HG03378 (cell line): ENCODE data around the gene SVOPL.

Experiments used
- ATAC-seq: cut with Tn5 transposase; IDR thresholded peaks from one replicate; pipeline ENCODE4 v1.9.1; 2021; ENCODE audit warnings: mild to moderate bottlenecking, moderate library complexity; ENCODE audit not compliant: unreplicated experiment

The SVOPL gene

GRCh38 chr7:138565451-138566114, 135.6 kb downstream of the SVOPL start:
- ATAC-seq, result no peak

GRCh38 chr7:138565071-138565450, 136.1 kb downstream of the SVOPL start:
- ATAC-seq, result no peak

- ATAC-seq, result no peak
Measured at GRCh38 chr7:138564365-138564764, 136.8 kb downstream of the SVOPL start.

GRCh38 chr7:138563808-138564207, 137.4 kb downstream of the SVOPL start:
- no peak for ATAC-seq

- ATAC-seq, result no peak
Measured at GRCh38 chr7:138559448-138559847, 141.7 kb downstream of the SVOPL start.

GRCh38 chr7:138556771-138557484, 144.2 kb downstream of the SVOPL start:
- ATAC-seq, result no peak

- ATAC-seq, result no peak
Measured at GRCh38 chr7:138555684-138556083, 145.5 kb downstream of the SVOPL start.

GRCh38 chr7:138554674-138555073, 146.5 kb downstream of the SVOPL start:
- no peak for ATAC-seq

GRCh38 chr7:138553805-138554204, 147.4 kb downstream of the SVOPL start:
- no peak for ATAC-seq

GRCh38 chr7:138551102-138551501, 150.1 kb downstream of the SVOPL start:
- no peak for ATAC-seq

GRCh38 chr7:138550337-138550736, 150.8 kb downstream of the SVOPL start:
- no peak for ATAC-seq

- ATAC-seq, result no peak
Measured at GRCh38 chr7:138549082-138549481, 152.1 kb downstream of the SVOPL start.

- no peak for ATAC-seq
Measured at GRCh38 chr7:138546829-138547228, 154.3 kb downstream of the SVOPL start.

GRCh38 chr7:138546064-138546619, 155.0 kb downstream of the SVOPL start:
- no peak for ATAC-seq

GRCh38 chr7:138545123-138545522, 156.0 kb downstream of the SVOPL start:
- ATAC-seq, result no peak
